Measurements from ENCODE around the gene FHIP1A. TPM values are rescaled to one million over a fixed set of nuclear protein-coding genes. Genes with fewer than 3 reads are reported as not detected.
"Not testable (repeated sequence)": the region's sequence is repeated elsewhere in the genome, so short reads cannot be mapped to it uniquely, and the experiment has no call there.

Gene FHIP1A
- polyA plus RNA-seq (ENCODE audit: insufficient read length in 4 of 4) = 1 to 10 TPM; 4.7 to 6.5 (median 5.8) TPM

GRCh38 chr4:151408630-151409469 is at the start of gene FHIP1A:
FHIP1A (plus strand) TSS chr4:151409176; CDS start chr4:151566260, 157,084 bp downstream.
- DNase-seq (ENCODE audit: low read depth in 4 of 4, low spot score in 3 of 4) = peak; percentile 67 to 79 (median 78)

- no peak for DNase-seq (ENCODE audit: low read depth in 4 of 4, low spot score in 3 of 4)
Measured at GRCh38 chr4:151359576-151359975, 49.4 kb upstream of the FHIP1A start.

- DNase-seq (ENCODE audit: low read depth in 4 of 4, low spot score in 3 of 4) = no peak
Measured at GRCh38 chr4:151361126-151361525, 47.9 kb upstream of the FHIP1A start.

DNA sequence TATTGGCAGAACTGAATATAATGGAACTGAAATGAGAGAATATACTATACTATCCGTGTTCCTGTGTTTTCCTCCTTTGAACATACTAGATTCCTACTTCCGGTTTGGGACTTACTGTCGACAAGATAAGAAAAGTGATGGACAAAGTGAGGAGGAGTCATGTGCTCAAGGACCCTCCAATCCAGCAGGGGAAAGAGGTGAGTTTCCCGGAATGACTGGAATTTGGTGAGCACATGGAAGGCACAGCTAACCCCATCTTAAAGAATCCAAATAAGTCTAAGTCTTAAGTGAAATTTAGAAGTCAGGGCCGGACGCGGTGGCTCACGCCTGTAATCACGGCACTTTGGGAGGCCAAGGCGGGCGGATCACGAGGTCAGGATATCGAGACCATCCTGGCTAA is 47.0 kb upstream of the FHIP1A start:
- DNase-seq (ENCODE audit: low read depth in 4 of 4, low spot score in 3 of 4) = no peak

GRCh38 chr4:151362404-151363164 is 46.4 kb upstream of the FHIP1A start:
- DNase-seq (ENCODE audit: low read depth in 4 of 4, low spot score in 3 of 4) = peak; percentile 56 to 67 (median 62)

GRCh38 chr4:151376540-151376939 is 32.4 kb upstream of the FHIP1A start:
- DNase-seq (ENCODE audit: low read depth in 4 of 4, low spot score in 3 of 4) = no peak

DNA sequence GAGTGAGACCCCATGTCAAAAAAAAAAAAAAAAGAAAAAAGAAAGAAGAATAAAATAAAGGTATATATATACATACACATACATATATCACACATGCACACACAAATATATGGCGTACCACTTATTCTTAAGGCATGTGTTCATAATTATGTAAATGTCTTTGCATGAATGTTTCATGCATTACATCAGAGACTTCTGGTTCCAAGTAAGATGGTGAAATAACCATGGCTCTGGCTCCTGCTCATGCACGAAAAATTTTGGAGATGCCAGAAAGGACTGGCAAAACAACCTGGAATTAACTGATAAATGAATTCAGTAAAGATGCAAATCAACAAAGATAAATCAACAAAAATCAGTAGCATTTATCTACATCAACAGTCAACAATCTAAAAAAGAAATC is 19.7 kb upstream of the FHIP1A start:
- no peak for DNase-seq (ENCODE audit: low read depth in 4 of 4, low spot score in 3 of 4)

DNA sequence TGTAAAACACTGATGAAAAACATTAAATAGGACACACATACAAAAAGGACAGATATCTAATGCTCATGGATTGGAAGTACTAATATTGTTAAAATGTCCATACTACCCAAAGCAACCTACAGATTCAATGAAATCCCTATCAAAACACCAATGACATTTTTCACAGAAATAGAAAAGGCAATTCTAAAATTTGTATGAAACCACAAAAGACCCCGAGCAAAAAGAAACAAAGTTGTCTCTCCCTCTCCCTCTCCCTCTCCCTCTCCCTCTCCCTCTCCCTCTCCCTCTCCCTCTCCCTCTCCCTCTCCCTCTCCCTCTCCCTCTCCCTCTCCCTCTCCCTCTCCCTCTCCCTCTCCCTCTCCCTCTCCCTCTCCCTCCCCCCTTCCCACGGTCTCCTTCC is 19.2 kb upstream of the FHIP1A start:
- DNase-seq (ENCODE audit: low read depth in 4 of 4, low spot score in 3 of 4) = not testable (repeated sequence)

DNA sequence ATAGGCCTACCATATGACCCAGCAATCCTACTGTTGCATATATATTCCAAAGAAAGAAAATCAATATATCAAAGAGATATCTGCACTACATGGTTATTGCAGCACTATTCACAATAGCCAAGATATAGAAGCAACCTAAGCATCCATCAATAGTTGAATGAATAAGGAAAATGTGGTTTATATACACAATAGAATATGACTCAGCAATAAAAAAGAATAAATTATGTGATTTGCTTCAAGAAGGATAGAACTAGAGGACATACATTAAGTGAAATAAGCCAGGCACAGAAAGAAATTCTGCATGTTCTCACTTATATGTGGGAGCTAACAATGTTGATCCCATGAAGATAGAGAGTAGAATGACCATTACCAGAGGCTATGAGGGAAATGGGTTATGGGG is 13.1 kb upstream of the FHIP1A start:
- no peak for DNase-seq (ENCODE audit: low read depth in 4 of 4, low spot score in 3 of 4)

DNA sequence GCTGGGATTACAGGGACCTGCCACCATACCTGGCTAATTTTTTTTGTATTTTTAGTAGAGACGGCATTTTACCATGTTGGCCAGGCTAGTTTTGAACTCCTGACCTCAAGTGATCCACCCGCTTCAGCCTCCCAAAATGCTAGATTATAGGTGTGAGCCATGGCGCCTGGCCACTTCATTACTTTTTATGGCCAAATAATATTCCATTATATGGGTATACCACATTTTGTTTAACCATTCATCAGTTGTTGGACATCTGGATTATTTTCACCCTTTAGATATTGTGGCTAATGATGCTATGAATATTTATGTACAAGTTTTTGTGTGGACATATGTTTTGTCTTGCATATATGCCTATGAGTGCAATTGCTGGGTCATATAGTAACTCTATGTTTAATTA is 8.6 kb upstream of the FHIP1A start:
- no peak for DNase-seq (ENCODE audit: low read depth in 4 of 4, low spot score in 3 of 4)

DNA sequence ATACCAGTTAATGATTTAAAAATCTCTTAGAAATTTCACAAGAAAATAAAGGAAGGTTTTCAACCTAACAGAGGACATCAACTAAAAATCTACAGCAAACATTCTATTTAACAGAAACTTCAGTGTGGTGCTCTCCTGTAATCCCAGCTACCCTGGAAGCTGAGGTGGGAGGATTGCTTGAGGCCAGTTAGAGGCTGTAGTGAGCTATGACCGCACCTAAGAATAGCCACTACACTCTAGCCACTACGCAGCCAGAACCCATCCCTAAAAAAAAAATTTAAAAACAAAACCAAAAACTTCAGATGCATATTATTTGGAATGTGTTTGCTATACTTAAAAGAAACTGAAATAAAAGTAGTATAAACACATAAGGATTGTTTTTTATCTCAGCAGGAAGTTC is 7.2 kb upstream of the FHIP1A start:
- DNase-seq (ENCODE audit: low read depth in 4 of 4, low spot score in 3 of 4) = no peak

DNA sequence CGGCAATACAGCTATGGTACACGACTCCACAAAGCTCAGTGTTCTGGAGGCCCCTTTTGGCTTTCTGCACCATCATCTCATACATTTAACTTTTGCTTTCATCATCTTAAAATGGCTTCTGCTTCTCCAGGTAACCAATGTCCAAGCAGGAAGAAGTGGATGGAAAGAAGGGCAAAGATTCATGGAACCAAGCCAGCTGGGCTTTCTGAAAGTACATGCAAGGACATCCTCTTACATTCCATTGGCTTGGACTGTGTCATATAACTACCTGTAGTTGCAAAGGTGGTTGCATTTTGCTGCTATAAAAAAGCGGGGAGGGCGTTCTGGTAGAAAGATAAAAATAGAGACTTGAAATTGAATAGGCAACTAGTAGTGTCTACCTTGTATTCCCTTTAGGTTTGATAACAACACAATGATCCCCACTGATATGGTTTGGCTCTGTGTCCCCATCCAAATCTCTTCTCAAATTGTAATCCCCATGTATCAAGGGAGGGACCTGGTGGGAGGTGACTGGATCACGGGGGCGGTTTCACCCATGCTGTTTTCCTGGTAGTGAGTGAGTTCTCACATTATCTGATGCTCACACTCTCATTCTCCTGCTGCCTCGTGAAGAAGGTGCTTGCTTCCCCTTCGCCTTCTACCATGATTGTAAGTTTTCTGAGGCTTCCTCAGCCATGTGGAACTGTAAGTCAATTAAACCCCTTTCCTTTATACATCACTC is 6.7 kb upstream of the FHIP1A start:
- no peak for DNase-seq (ENCODE audit: low read depth in 4 of 4, low spot score in 3 of 4)

DNA sequence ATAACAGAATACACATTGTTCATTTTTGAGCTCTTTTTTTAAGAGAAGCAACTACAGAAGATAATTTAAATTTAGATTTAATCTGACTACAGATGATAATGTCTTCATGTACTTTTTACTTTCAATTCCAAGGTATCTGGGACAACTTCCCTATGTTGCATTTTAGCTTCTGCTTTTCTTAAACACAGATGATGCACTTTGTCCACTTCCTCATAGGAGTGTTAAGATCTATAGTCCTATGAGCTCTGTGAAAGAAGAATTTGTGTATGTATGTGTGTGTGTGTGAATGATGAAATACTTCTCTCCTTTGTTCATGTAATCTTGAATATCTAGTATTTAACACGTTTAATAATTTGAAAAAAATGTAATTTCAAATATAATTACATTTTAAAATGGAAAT is 5.3 kb upstream of the FHIP1A start:
- DNase-seq (ENCODE audit: low read depth in 4 of 4, low spot score in 3 of 4) = no peak

DNA sequence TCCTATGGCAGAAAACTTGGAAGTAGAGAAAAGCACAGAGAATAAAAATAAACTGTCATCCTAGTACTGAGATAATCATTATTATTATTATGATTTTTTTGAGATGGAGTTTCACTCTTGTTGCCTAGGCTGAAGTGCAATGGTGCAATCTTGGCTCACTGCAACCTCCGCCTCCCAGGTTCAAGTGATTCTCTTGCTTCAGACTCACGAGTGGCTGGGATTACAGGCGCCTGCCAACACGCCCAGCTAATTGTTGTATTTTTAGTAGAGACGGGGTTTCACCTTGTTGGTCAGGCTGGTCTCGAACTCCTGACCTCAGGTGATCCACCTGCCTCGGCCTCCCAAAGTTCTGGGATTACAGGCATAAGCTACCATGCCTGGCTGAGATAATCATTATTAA is 4.2 kb upstream of the FHIP1A start:
- not testable (repeated sequence) for DNase-seq (ENCODE audit: low read depth in 4 of 4, low spot score in 3 of 4)

GRCh38 chr4:151407018-151407417 is 2.0 kb upstream of the FHIP1A start:
- DNase-seq (ENCODE audit: low read depth in 4 of 4, low spot score in 3 of 4) = no peak

- peak in 2 of 4 donors; percentile 12 to 13 for DNase-seq (ENCODE audit: low read depth in 4 of 4, low spot score in 3 of 4)
Measured at GRCh38 chr4:151407466-151408379, 1.3 kb upstream of the FHIP1A start.

GRCh38 chr4:151408380-151408629 is 671 bp upstream of the FHIP1A start:
- peak in 2 of 4 donors; percentile 3 to 8 for DNase-seq (ENCODE audit: low read depth in 4 of 4, low spot score in 3 of 4)

DNA sequence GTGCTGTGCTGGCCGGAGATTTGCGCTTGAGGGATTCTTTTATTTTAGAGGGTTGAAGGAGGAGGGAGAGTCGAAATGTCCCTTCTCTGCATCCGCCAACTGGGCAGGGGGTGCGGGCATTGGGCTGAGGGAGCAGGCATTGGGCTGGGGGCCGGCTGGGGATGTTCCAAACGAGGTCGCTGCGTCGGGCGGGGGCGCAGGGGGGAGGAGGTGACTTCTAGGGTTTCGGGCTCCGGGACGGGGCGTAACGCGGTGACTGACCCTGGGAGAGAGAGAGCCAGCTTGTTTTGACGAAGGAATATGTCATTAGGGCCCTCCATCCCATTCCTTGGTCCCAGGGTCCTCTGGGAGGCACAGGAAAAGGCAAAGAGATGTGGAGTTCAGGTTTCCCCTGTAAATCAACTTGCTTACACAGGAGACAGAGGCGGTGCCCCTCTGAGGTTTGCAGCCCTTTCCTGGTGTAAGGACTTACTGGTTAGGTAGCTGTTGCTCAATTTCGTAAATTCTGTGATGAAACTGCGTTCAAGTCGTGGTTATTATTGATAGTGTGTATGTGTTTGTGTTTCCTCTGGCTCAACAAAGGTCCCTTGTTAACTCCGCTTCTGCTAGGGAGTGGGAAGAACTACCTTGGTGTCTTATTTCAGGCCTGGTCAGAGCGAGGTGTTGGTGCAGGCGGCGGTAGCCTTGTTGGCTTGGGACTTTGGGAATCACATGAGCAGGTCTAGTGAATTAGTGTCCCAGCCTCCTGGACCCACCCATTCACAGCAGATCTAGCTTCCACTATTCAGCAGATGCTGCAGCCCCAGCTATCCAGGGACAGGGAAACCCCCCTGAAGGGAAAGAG is 716 bp downstream of the FHIP1A start:
- peak in 2 of 4 donors; percentile 31 to 38 for DNase-seq (ENCODE audit: low read depth in 4 of 4, low spot score in 3 of 4)

DNA sequence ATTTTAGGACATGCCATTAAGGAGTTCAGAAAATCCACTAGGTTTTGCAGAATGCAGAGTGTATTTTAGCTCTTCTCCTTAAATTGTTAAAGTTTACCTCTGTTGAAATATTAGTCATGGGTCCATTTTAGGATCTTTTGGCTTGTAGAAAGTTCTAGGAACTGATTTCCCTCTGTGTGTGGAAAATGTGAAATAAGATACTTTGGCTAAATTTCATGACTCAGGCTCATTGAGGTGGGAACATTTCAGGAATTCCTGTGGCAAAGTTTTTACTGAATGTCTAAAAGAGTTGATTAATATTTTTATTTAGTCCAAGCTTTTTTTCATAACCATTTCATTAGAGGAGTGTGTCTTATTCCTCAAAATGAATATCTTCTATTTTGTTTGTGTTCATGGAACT is 7.0 kb downstream of the FHIP1A start:
- no peak for DNase-seq (ENCODE audit: low read depth in 4 of 4, low spot score in 3 of 4)

Data from right renal pelvis (tissue), 4 donors.